ENCODE results near the gene CPSF4.

CPSF4 gene

GRCh38 chr7:99438573-99439480, at the start of gene CPSF4, which contains the start of gene PTCD1:
Gene CPSF4, plus strand, starts transcription at chr7:99438943. Its CDS starts 140 bp downstream, at chr7:99439083.
Gene PTCD1, minus strand, starts transcription at chr7:99438798. Its CDS starts 3,556 bp downstream, at chr7:99435242.
- peak; percentile 95 for DNase-seq (ENCODE audit: low read depth)

GRCh38 chr7:99389772-99390171, 49.0 kb upstream of the CPSF4 start:
- no peak for DNase-seq (ENCODE audit: low read depth)

DNA sequence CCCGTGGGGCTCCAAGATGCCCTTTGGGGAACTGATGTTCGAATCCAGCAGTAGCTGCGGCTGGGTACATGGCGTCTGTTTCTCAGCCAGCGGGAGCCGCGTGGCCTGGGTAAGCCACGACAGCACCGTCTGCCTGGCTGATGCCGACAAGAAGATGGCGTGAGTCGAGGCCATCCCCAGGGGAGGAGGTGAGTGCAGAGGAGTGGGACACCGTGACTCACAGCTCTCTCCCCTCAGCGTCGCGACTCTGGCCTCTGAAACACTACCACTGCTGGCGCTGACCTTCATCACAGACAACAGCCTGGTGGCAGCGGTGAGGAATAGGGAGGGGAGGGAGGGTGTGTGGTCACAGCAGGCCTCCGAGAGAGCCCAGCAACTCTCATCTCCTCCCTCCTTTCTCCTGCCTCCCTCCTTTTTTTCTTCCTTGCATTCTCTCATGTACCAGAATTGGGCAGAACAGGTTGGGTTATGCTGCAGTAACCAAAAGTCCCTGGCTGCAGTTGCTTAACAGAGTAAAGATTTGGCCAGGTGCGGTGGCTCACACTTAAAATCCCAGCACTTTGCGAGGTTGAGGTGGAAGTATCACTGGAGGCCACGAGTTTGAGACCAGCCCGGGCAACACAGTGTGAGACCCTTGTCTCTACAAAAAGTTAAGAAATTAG, 47.7 kb upstream of the CPSF4 start:
- DNase-seq (ENCODE audit: low read depth) = no peak

DNA sequence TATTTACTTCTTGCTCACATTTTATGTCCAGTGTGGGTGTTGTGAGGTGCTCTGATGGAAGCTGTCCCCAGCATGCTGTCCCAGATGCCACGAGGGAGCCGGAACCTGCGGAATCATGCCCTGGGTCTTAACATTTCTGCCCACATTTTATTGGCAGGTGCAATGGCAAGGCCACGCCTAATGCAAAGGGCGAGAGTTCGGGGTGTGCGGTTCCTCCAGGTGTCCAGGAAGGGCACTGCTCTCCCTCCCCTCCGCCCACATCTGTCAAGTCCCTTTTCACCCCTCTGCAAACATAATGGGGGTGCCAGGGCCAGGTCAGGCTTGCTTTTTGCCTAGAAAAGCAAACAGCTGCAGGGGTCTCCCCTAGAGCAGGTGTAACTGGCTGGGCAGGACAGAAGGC, 46.7 kb upstream of the CPSF4 start:
- no peak for DNase-seq (ENCODE audit: low read depth)

DNA sequence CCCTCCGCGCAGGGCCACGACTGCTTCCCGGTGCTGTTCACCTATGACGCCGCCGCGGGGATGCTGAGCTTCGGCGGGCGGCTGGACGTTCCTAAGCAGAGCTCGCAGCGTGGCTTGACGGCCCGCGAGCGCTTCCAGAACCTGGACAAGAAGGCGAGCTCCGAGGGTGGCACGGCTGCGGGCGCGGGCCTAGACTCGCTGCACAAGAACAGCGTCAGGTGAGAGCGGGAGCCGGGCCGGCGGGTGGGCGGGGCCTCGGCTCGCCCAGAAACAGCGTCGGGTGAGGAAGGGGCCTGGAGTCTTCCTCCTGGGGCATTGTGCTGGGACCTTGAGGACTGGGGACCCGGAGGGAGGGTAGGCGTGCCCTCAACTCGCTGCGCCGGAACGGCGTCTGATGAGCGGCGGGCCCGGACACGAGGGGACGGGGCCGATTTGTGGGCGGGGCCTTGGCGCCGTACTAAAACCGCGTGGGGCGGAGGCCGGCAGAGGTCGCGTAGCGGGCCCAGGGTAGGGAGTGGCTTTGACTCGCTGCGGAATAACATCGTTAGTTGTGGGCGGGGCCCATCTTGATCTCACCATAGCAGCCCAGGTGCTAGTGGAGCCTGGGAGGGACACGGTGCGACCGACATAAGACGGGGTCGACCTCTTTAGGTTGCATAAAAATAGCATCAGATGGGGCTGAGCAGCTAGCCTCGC, 45.9 kb upstream of the CPSF4 start:
- peak; percentile 76 for DNase-seq (ENCODE audit: low read depth)

- DNase-seq (ENCODE audit: low read depth) = no peak
Measured at GRCh38 chr7:99393355-99394187, 45.2 kb upstream of the CPSF4 start.

DNA sequence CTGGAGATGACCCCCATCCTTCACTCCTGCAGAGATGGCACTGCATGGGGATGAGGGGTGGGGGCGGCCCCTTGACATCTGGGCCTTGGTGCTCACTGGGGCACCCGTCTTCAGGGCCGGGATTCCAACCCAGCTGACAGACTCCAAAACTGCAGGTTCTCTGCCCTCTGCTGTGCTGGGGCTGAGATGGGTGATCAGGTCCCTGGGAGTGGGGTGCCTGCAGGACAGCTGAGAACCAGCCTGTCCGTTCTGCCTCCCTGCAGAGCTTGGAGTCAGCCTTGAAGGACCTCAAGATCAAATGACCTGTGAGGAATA, 44.6 kb upstream of the CPSF4 start:
- DNase-seq (ENCODE audit: low read depth) = no peak

GRCh38 chr7:99395616-99396327, 43.0 kb upstream of the CPSF4 start:
- no peak for DNase-seq (ENCODE audit: low read depth)

DNA sequence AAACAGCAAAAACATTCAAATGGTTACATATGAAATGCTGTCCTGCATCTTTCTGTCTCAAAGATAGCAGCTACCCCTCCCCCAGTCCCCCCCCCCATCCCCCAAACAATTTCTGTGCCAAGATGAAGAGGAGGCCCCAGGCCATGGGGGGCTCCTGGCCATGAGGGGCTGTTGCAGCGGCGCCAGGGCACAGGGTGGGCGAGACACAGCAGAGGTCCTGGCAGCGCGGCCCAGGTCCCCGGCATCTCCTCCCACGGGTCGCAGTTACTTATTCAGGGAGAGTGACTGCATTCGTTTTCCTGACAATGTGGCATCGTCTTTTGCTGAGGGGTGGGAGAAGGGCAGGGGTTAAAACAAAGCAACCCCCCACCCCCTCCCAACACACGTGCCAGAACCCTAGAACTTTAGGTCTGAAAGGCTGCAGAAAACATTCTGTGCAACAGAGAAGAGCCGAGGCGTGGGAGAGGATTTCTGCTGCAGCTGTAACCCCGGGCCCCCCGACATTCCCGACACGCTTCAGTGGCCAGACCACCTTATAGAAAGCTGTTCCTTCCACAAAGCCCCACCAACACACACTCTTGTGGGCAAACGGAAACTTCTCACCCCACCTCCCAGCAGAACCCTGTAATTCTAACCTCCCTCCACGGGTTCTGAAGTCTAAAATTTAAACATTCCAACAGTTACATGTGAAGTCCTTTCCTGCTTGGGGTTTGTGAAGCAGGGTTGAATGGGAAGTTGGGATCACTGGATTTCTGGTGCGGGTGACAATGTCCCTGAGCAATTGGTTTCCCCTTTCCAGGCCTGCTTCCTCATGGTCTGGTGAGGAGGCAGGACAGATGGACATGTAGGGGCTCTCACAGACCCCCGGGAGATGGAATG, 42.1 kb upstream of the CPSF4 start:
- no peak for DNase-seq (ENCODE audit: low read depth)

GRCh38 chr7:99397297-99397983, 41.3 kb upstream of the CPSF4 start:
- DNase-seq (ENCODE audit: low read depth) = no peak

- no peak for DNase-seq (ENCODE audit: low read depth)
Measured at GRCh38 chr7:99398891-99399445, 39.8 kb upstream of the CPSF4 start.

- DNase-seq (ENCODE audit: low read depth) = no peak
Measured at GRCh38 chr7:99399597-99399996, 39.1 kb upstream of the CPSF4 start.

DNA sequence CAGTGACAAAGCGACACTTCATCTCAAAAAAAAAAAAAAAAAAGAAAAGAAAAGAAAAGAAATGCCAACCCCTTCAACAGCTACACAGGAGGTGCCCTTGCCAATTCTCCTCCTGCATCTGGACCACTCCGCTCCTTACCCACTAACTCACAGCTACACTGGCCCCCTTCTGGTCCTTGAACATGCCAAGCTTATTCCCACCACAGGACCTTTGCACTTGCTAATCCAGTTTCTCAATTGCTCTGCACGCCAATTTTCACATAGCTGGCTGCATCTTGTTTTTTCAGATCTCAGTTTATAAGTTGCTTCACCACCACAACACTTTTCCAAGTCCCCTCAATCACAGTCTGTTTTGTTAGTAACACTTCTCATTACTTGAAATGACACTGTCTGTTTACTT, 35.9 kb upstream of the CPSF4 start:
- DNase-seq (ENCODE audit: low read depth) = no peak

- DNase-seq (ENCODE audit: low read depth) = no peak
Measured at GRCh38 chr7:99403764-99404163, 35.0 kb upstream of the CPSF4 start.

DNA sequence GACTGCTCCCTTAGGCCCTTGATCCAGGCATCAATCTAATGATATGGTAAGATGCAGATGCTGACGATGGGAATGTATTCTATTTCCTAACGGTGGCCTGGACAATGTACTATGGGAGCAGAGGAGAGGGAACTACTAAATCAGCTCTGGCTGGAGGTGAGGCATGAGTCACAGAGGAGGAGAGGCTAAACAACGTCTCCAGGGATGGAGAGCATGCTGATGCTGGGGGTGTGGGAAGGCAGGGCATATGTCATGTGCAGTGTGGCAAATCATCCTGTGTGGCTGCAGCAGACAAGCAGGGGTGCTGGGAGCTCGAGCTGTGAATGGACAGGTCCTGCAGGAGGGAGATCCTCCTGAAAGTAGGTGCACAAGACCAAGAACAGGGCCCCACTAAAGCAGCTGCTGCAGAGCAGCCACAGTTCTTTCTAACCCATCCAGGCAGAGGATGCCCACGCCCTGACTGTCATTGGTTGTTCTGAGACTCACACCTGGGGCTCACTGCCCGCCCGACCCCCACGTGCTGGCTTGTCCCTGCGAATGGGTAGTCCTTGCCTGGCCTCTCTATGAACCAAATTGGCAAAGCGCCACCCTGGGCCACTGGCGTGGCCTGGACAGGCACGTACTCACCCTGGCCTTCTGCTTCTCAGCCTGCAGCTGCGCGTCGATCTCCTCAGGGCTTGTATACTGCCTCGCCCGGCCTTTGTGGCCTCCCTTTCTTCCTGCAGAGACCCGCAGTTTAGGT, 34.3 kb upstream of the CPSF4 start:
- peak; percentile 43 for DNase-seq (ENCODE audit: low read depth)

DNA sequence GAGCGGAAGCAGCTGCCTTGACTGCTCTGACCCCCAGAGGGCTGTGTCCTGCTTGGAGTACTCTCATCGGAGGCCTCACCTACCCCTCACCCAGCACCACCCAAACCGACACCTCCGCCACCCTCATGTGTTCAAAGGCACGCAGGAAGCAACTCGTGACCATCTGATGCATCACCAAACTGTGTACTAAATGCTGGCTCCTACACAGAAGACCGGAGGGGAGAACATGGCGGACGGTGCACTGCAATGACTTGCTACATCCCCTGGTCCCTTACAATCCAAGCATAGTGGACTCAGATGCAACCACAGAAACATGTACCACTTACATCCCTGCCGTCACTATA, 33.8 kb upstream of the CPSF4 start:
- no peak for DNase-seq (ENCODE audit: low read depth)

DNA sequence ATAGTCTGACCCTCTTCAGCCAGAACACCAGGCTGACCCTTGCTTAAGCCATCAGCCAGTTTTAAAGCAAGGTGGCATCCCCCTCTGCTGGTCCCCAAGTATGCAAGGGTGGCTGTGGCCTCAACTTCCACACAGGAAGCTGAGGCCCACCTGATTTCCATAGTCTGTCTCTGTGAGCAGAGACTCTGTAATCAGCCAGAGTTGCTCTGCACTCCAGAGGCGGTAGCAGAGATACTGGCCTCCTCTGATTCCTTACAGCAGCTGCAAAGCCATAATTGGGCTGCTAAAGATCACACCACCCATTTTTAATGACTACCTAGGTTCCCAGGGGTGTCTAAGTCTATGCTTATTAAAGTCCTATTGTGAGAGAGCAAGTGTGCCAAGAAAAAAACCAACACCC, 32.2 kb upstream of the CPSF4 start:
- no peak for DNase-seq (ENCODE audit: low read depth)

DNA sequence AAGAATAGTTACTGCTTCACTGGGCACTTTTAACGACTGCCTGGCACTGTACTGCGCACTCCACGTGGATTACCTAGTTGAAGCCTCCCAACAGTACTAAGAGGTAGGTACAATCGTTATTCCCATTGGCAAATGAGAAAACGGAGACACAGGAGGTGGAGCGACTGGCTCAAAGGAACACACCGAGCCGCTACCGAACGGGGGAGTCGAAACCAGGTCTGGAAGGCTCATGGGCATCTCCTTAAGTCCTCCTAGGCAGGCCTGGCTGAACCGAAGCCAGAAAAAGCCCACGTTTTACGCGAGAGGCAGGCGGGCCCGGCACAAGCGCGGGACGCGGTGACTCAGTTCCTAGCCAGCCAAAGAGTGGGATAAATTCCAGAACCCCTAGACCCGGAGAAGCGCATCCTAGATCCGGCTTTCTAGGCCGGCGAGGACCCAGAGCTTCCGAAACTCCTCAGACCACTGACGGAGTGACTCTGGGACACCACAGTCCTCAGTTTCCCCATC, 30.8 kb upstream of the CPSF4 start:
- DNase-seq (ENCODE audit: low read depth) = peak; percentile 84
